ENCODE data around the gene SND1.

DNA sequence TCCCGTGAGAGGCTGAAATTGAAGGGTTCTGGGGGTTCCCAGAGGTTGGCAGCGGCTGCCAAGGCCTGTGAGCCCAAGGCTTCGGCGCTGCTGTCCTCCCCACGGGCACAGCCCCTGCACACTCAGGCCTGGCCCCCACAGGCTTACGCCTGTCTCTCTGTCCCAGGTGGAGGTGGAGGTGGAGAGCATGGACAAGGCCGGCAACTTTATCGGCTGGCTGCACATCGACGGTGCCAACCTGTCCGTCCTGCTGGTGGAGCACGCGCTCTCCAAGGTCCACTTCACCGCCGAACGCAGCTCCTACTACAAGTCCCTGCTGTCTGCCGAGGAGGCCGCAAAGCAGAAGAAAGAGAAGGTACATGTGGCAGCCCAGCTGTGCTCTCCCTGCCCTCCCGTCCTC lies 422.3 kb downstream of the SND1 start:
- TF ChIP-seq, protein P1, sequence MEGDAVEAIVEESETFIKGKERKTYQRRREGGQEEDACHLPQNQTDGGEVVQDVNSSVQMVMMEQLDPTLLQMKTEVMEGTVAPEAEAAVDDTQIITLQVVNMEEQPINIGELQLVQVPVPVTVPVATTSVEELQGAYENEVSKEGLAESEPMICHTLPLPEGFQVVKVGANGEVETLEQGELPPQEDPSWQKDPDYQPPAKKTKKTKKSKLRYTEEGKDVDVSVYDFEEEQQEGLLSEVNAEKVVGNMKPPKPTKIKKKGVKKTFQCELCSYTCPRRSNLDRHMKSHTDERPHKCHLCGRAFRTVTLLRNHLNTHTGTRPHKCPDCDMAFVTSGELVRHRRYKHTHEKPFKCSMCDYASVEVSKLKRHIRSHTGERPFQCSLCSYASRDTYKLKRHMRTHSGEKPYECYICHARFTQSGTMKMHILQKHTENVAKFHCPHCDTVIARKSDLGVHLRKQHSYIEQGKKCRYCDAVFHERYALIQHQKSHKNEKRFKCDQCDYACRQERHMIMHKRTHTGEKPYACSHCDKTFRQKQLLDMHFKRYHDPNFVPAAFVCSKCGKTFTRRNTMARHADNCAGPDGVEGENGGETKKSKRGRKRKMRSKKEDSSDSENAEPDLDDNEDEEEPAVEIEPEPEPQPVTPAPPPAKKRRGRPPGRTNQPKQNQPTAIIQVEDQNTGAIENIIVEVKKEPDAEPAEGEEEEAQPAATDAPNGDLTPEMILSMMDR (IDR thresholded peaks at IDR 0.05) = no peak
- TF ChIP-seq EZH2 (IDR thresholded peaks at IDR 0.05; ENCODE audit: borderline replicate concordance, insufficient read depth, low read depth, low read length, poor library complexity, severe bottlenecking) = no peak

All from B cell (primary cell).